Endothelial cell of umbilical vein (primary cell): Measurements from ENCODE around the gene SERPINA12.

Experiments used
- CTCF ChIP-seq, 2 donors: IDR thresholded peaks; 1 replicate in 1 of 2; 2 replicates in 1 of 2; pipeline ENCODE4 v1.5.1; 2011; ENCODE audit warnings: low read length in 2 of 2, mild to moderate bottlenecking in 2 of 2, moderate library complexity in 2 of 2, control low read depth in 1 of 2, inconsistent platforms in 1 of 2, low read depth in 1 of 2; ENCODE audit not compliant: insufficient read depth in 1 of 2; ENCODE audit errors: extremely low read depth in 1 of 2
- EZH2 ChIP-seq: IDR thresholded peaks from 2 replicates; pipeline ENCODE4 v1.6.1; 2012; ENCODE audit warnings: borderline replicate concordance, low read depth, mild to moderate bottlenecking, moderate library complexity, low read length, inconsistent platforms; ENCODE audit not compliant: severe bottlenecking
- FOS ChIP-seq: IDR thresholded peaks from 2 replicates; pipeline ENCODE4 v1.6.1; 2011; ENCODE audit warnings: mild to moderate bottlenecking, low read length, moderate library complexity, borderline replicate concordance; ENCODE audit not compliant: insufficient read depth
- GATA2 ChIP-seq: IDR thresholded peaks from 2 replicates; pipeline ENCODE4 v1.7.0; 2011; ENCODE audit warnings: low read depth, mild to moderate bottlenecking, moderate library complexity, mixed read lengths, low read length; ENCODE audit not compliant: insufficient read length, insufficient read depth
- JUN ChIP-seq: IDR thresholded peaks from 2 replicates; pipeline ENCODE4 v1.6.1; 2011; ENCODE audit warnings: borderline replicate concordance, low read depth; ENCODE audit not compliant: insufficient read length, insufficient read depth
- MAX ChIP-seq: IDR thresholded peaks from 2 replicates; pipeline ENCODE4 v1.6.1; 2011; ENCODE audit not compliant: insufficient read depth, insufficient read length
- MYC ChIP-seq: IDR thresholded peaks from one replicate; pipeline ENCODE4 v1.6.1; 2011; ENCODE audit warnings: mild to moderate bottlenecking, low read depth, low read length
- POLR2A ChIP-seq: IDR thresholded peaks from 2 replicates; pipeline ENCODE4 v1.6.1; 2012; ENCODE audit warnings: low read depth, mild to moderate bottlenecking, control low read depth, low read length
- POLR2AphosphoS5 ChIP-seq: IDR thresholded peaks from 2 replicates; pipeline ENCODE4 v1.6.1; 2012; ENCODE audit warnings: low read depth, mild to moderate bottlenecking, control low read depth, low read length, moderate library complexity; ENCODE audit not compliant: insufficient read depth

- no peak for TF ChIP-seq CTCF (IDR thresholded peaks at IDR 0.05; ENCODE audit: extremely low read depth in 1 of 2, insufficient read depth in 1 of 2, low read depth in 1 of 2, low read length in 2 of 2)
- TF ChIP-seq MAX = no peak
- TF ChIP-seq FOS = no peak
- no peak for TF ChIP-seq POLR2A
- no peak for TF ChIP-seq GATA2
- TF ChIP-seq EZH2 = no peak
- TF ChIP-seq POLR2AphosphoS5 = no peak
- no peak for TF ChIP-seq MYC
- TF ChIP-seq JUN = no peak
Measured at GRCh38 chr14:94441531-94442205, 67.6 kb downstream of the SERPINA12 start.
